GM12891 (cell line): ENCODE data around the gene CELF2.

Source experiments
- DNase-seq: peaks from one replicate; pipeline ENCODE4 v3.0.0; 2011; ENCODE audit warnings: low spot score; ENCODE audit not compliant: insufficient read length
- FAIRE-seq: peaks from 2 replicates; lab custom pipeline; 2011; peaks lifted over from hg19 to GRCh38; lab: Jason Lieb, UNC
- PAX5 ChIP-seq: IDR thresholded peaks from 2 replicates; pipeline ENCODE4 v1.6.1; 2011; ENCODE audit warnings: low read length, moderate library complexity, mild to moderate bottlenecking; ENCODE audit not compliant: insufficient read depth, severe bottlenecking
- POLR2A ChIP-seq: IDR thresholded peaks from 2 replicates; pipeline ENCODE4 v1.6.1; 2011; ENCODE audit warnings: low read depth, low read length, control low read depth
- POLR2AphosphoS5 ChIP-seq: IDR thresholded peaks from 2 replicates; pipeline ENCODE4 v1.6.1; 2011; ENCODE audit warnings: low read depth, low read length, control low read depth
- POU2F2 ChIP-seq: IDR thresholded peaks from 2 replicates; pipeline ENCODE4 v1.6.1; 2011; ENCODE audit warnings: low read depth, mild to moderate bottlenecking, control low read depth, low read length, moderate library complexity
- SPI1 ChIP-seq: IDR thresholded peaks from 2 replicates; pipeline ENCODE4 v1.6.1; 2011; ENCODE audit warnings: low read depth, low read length, control low read depth
- TAF1 ChIP-seq: IDR thresholded peaks from 2 replicates; pipeline ENCODE4 v1.6.1; 2011; ENCODE audit warnings: low read depth, low read length, control low read depth

CELF2 gene

DNA sequence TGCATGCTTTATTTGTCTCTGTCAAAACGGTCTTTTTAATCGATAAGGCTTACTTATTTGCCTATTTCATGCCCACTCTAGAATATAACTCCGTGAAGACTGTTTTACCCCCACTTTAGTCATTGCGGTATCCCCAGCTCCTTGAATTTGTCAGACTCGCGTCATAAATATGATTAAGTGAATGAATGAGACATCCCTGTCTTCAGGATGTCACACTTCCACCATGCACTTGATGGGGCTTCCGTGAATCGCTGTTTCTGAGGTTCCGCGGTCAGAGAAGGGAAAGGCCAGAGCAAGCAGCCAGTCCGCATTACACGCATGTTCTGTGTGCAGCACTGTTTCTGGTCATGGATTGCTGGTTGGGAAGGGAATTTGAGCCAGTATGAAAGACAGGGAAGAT lies 138.8 kb downstream of the CELF2 start:
- TF ChIP-seq PAX5: no peak
- TF ChIP-seq SPI1: no peak
- TF ChIP-seq TAF1: no peak
- no peak for TF ChIP-seq POLR2A
- no peak for TF ChIP-seq POLR2AphosphoS5
- TF ChIP-seq POU2F2: no peak
- DNase-seq (no peak), FAIRE-seq (peak; percentile 33)

GRCh38 chr10:11157292-11158076 lies 139.8 kb downstream of the CELF2 start:
- DNase-seq (no peak), FAIRE-seq (peak; percentile 85)
- TF ChIP-seq SPI1 (no peak), POLR2AphosphoS5 (no peak), POLR2A (no peak), TAF1 (no peak), PAX5 (no peak), POU2F2 (no peak)

DNA sequence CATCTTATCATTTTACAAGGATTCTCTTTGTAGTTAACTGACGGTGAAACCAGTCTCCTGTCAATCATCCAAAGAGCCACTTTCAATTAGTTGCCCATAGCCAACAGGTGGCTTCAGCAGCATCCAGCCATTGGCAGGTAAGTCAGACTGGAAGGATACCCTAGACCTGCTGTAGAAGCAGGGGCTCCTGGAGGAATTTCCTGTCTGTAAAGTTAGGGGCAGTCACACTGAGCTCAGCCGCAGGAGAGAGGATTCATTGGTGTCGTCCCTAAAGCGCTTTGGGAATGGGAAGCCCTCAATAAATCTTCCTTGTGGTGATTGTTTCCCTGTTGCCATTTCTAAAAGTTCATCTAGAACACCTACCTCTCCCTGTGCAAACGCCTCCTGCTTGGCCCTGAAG lies 140.4 kb downstream of the CELF2 start:
- FAIRE-seq: no peak

DNA sequence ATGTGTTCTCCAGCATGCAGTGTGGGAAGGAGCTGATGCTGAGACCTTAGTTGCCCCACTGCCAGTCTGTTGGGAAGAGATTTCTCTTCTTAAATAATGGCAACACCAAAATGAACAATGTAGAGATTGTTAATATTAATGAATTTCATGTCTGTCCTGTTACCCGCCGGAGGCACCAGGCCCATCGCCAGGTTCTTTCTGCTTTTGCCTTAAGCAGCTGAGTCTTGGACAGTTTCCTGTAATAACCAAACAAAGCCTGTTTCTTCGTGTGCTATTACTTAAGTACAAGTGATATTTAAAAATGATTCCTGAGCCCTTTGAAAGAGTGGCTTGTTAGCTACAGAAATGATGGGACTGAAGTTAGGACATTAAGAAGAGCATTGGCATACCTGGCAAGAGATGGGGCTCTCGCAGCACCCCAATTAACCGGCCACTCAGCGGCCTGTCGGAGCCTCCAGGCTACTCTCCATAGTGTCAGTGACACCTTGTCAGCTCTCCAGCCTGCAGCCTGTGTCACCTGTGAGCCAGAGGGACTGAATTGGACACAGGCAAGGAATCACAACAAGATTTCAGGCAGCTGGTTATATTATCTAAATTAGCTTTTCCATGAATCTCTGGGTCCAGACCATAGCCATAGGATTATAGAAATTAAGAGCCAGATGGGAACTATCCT lies 142.0 kb downstream of the CELF2 start:
- FAIRE-seq: no peak
- no peak for TF ChIP-seq TAF1
- no peak for TF ChIP-seq PAX5
- TF ChIP-seq POU2F2: no peak
- no peak for TF ChIP-seq POLR2AphosphoS5
- TF ChIP-seq SPI1: no peak
- TF ChIP-seq POLR2A: no peak
- DNase-seq: no peak

More for the DNA sequence above, 140.4 kb downstream of the CELF2 start:
- DNase-seq: no peak
- TF ChIP-seq POLR2A (no peak), POLR2AphosphoS5 (no peak), SPI1 (no peak), POU2F2 (no peak), PAX5 (no peak), TAF1 (no peak)

DNA sequence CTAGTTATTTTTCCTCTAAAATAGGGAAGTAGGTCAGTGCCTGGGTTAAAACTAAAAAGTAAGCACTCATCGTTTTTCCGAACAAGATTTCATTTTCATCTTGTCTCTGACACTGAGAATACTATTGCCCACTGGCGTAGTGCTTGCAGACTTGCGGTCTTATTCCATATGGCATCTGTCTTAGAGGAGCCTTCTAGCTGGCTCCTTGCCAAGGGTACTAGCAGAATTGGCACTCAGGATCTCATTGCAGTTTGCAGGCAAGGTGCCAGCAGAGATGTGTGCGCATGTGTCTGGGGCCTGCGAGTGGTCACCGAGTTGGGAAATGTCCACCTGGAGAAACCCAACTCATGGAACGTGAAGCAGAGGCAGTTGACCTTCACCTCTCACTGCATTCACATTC lies 143.4 kb downstream of the CELF2 start:
- DNase-seq (no peak), FAIRE-seq (peak; percentile 82)
- TF ChIP-seq POLR2A (no peak), POLR2AphosphoS5 (no peak), TAF1 (no peak), SPI1 (no peak), POU2F2 (no peak), PAX5 (no peak)

- TF ChIP-seq POU2F2 (no peak), TAF1 (no peak), SPI1 (no peak), PAX5 (no peak), POLR2A (no peak), POLR2AphosphoS5 (no peak)
- DNase-seq (no peak), FAIRE-seq (peak; percentile 43)
Observed at GRCh38 chr10:11161910-11162309, 144.2 kb downstream of the CELF2 start.

- DNase-seq (peak; percentile 55), FAIRE-seq (peak; percentile 99)
- TF ChIP-seq POLR2AphosphoS5: no peak
- peak; percentile 60 for TF ChIP-seq SPI1
- TF ChIP-seq POLR2A: peak; percentile 54; the same call in 1 of the 2 replicates
- no peak for TF ChIP-seq PAX5
Observed at GRCh38 chr10:11162828-11163599, 145.3 kb downstream of the CELF2 start.

DNA sequence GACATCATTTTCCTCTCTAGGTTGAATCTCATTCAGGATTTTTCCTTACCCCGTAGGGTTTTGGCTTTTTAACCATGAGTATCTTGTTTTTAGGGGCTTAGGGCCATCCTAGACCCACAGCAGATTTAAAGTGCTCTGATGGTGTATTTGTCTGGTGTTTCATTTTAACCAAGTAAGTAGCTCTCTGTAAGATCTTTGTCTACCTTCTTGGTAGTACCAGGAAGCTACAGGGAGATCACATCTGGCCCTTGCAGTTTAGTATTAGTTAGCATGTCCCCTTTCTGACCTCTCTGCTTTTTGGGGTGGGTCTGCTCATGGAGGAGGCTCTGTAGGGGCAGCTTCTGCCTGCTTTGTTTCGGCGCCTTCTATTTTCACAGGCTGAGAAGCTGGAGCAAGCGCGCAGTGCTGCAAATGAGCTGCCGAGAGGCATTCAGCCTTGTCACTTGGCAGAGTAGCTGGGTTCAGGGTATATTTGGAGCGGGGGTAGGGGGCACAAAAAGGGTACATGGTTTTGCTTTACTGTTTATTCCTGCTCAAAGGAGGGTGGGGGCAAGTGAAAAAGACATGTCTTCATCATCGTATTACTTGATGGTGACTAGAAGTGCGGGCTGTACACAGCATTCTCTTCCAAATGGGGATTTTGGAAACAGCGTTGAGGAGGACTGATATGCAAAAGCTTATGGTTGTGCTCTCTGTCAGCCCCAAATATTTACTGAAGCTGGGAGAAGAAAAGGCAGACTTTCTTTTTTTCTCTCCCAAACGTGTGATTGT lies 146.3 kb downstream of the CELF2 start:
- TF ChIP-seq TAF1: no peak
- peak; percentile 10; the same call in 1 of the 2 replicates for TF ChIP-seq POLR2AphosphoS5
- peak; percentile 38; the same call in 1 of the 2 replicates for TF ChIP-seq POLR2A
- DNase-seq (no peak), FAIRE-seq (no peak)

- TF ChIP-seq TAF1: no peak
- no peak for TF ChIP-seq PAX5
- TF ChIP-seq POLR2A: no peak
- TF ChIP-seq POU2F2: no peak
- TF ChIP-seq SPI1: no peak
- FAIRE-seq: no peak
- no peak for DNase-seq
Observed at GRCh38 chr10:11164551-11164802, 146.8 kb downstream of the CELF2 start.
